Upper lobe of left lung (tissue), 4 donors: ENCODE data around the gene VMAC.

Experiments
- CTCF ChIP-seq, 6 experiments: fragments of 450-650 bp in 4 of 6; fragments of 200-600 bp in 2 of 6; sonication (generic) in 2 of 6; IDR thresholded peaks; one replicate each; pipeline ENCODE4 v1.5.1; 2016 to 2019; ENCODE audit warnings: antibody characterized with exemption in 6 of 6
- EP300 ChIP-seq, 4 donors: sonication (generic); formaldehyde crosslinking; IDR thresholded peaks; one replicate each; pipeline ENCODE4 v1.5.1; 2017; ENCODE audit warnings: antibody characterized with exemption in 4 of 4, control low read depth in 2 of 4
- POLR2A ChIP-seq, 4 donors: fragments of 450-650 bp; IDR thresholded peaks; one replicate each; pipeline ENCODE4 v1.5.1; 2016 to 2017; ENCODE audit warnings: antibody characterized with exemption in 4 of 4, mild to moderate bottlenecking in 2 of 4
- POLR2AphosphoS5 ChIP-seq, 2 donors: sonication (generic); formaldehyde crosslinking; IDR thresholded peaks; one replicate each; pipeline ENCODE4 v1.5.1; 2017; ENCODE audit warnings: antibody characterized with exemption in 2 of 2

DNA sequence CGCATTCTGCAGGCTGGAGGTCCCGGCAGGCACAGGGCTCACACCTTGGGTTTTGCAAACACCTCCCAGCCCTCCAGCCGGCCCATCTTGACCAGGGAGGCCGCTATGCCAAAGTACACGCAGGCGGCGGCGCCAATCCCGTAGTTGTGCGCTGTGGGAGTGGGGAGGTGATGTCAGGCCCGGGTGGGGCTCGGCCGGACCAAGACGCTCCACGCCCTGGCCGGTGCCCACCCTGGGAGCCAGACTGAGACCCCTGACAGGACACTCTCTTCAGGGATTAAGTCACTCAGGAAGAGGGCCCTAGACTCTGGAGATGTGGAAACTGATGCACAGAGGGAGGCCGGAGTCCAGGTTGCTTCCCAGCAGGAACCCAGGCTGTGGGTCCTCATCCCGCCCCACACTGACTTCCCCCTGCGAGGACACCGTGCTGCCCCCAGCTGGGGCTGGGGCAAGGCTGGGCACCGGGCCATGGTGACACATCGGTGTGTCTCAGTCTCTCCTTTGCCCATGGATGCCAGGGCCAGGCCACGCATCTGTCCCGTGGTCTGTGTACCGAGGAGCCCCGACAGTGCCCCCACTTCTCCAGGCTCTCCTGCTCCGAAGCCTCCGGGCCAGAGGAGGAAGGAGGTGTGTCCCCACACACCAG is 9.8 kb upstream of the VMAC start:
- no peak for TF ChIP-seq EP300 (IDR thresholded peaks at IDR 0.05)
- no peak for TF ChIP-seq CTCF (IDR thresholded peaks at IDR 0.05)
- no peak for TF ChIP-seq POLR2AphosphoS5 (IDR thresholded peaks at IDR 0.05)
- TF ChIP-seq POLR2A (IDR thresholded peaks at IDR 0.05): no peak
